OCI-LY3 (cell line): ENCODE data around the gene PRRC2A.
A peak's percentile ranks its signal among the peaks of the same experiment; 100 is the strongest.

Source experiments
- H2AFZ ChIP-seq: fragments of 200-600, 300-600 bp; shearing (Covaris generic); 2 replicates; pipeline ENCODE4 v1.6.0; 2014; ENCODE audit warnings: antibody characterized with exemption, low read depth, low read length
- H3K27ac ChIP-seq: fragments of 200-600, 300-600 bp; sonication (generic); 2 replicates; pipeline ENCODE4 v1.5.1; 2014; ENCODE audit warnings: mild to moderate bottlenecking, low read length, moderate library complexity, mixed read lengths
- H3K27me3 ChIP-seq: fragments of 200-600, 300-600 bp; sonication (generic); 2 replicates; pipeline ENCODE4 v1.6.1; 2014; ENCODE audit warnings: low read depth, low read length, mixed read lengths
- H3K36me3 ChIP-seq: fragments of 200-600, 300-600 bp; sonication (generic); replicated peaks from 2 replicates; pipeline ENCODE3; 2014; ENCODE audit warnings: low read depth, low read length, mixed read lengths
- H3K4me1 ChIP-seq: fragments of 300-600, 200-600 bp; sonication (generic); 2 replicates; pipeline ENCODE4 v1.6.1; 2014; ENCODE audit warnings: low read length, mixed read lengths
- H3K4me2 ChIP-seq: fragments of 200-600, 300-600 bp; sonication (generic); 2 replicates; pipeline ENCODE4 v1.6.1; 2014; ENCODE audit warnings: low read length, mixed read lengths
- H3K4me3 ChIP-seq: fragments of 300-600, 200-600 bp; sonication (generic); 2 replicates; pipeline ENCODE4 v1.5.1; 2014; ENCODE audit warnings: antibody characterized with exemption, mild to moderate bottlenecking, low read length, moderate library complexity
- H3K79me2 ChIP-seq: fragments of 300-600, 200-600 bp; shearing (Covaris generic); 2 replicates; pipeline ENCODE4 v1.6.1; 2014; ENCODE audit warnings: mild to moderate bottlenecking, low read length, mixed read lengths
- H3K9ac ChIP-seq: fragments of 300-600, 200-600 bp; shearing (Covaris generic); 2 replicates; pipeline ENCODE4 v1.6.0; 2014; ENCODE audit warnings: mild to moderate bottlenecking, low read length, moderate library complexity
- H3K9me3 ChIP-seq: fragments of 200-600, 300-600 bp; shearing (Covaris generic); 2 replicates; pipeline ENCODE4 v1.6.1; 2014; ENCODE audit warnings: low read length, mixed read lengths; ENCODE audit not compliant: insufficient read depth
- H4K20me1 ChIP-seq: fragments of 200-600, 300-600 bp; sonication (generic); 2 replicates; pipeline ENCODE4 v1.6.1; 2016; ENCODE audit warnings: low read length, mixed read lengths; ENCODE audit not compliant: insufficient read depth
- EZH2phosphoT487 ChIP-seq: fragments of 200-600 bp; shearing (Covaris generic); IDR thresholded peaks from 2 replicates; pipeline ENCODE4 v1.6.1; 2018; ENCODE audit warnings: antibody characterized with exemption, mixed run types, low read depth
- TF ChIP-seq, protein P1 (sequence below): fragments of 200-600, 300-600 bp; sonication (generic); IDR thresholded peaks from 2 replicates; pipeline ENCODE4 v1.5.1; 2014; ENCODE audit warnings: antibody characterized with exemption, low read length, low read depth

The PRRC2A gene

GRCh38 chr6:31617010-31617409 lies 3.5 kb upstream of the PRRC2A start:
- Histone ChIP-seq H2AFZ (no peak overlapping the region), H3K79me2 (peaks cover 15% of the 10 kb centered on the region), H3K4me3 (no peak overlapping the region), H3K4me1 (peaks cover 23% of the 10 kb centered on the region), H3K27me3 (no peaks in the 10 kb centered on the region), H4K20me1 (peaks cover 5% of the 10 kb centered on the region), H3K4me2 (no peak overlapping the region), H3K9me3 (no peaks in the 10 kb centered on the region), H3K27ac (no peak overlapping the region), H3K36me3 (peaks cover 5% of the 10 kb centered on the region), H3K9ac (no peak overlapping the region)
- TF ChIP-seq EZH2phosphoT487: no peak
- TF ChIP-seq, protein P1, sequence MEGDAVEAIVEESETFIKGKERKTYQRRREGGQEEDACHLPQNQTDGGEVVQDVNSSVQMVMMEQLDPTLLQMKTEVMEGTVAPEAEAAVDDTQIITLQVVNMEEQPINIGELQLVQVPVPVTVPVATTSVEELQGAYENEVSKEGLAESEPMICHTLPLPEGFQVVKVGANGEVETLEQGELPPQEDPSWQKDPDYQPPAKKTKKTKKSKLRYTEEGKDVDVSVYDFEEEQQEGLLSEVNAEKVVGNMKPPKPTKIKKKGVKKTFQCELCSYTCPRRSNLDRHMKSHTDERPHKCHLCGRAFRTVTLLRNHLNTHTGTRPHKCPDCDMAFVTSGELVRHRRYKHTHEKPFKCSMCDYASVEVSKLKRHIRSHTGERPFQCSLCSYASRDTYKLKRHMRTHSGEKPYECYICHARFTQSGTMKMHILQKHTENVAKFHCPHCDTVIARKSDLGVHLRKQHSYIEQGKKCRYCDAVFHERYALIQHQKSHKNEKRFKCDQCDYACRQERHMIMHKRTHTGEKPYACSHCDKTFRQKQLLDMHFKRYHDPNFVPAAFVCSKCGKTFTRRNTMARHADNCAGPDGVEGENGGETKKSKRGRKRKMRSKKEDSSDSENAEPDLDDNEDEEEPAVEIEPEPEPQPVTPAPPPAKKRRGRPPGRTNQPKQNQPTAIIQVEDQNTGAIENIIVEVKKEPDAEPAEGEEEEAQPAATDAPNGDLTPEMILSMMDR: no peak

DNA sequence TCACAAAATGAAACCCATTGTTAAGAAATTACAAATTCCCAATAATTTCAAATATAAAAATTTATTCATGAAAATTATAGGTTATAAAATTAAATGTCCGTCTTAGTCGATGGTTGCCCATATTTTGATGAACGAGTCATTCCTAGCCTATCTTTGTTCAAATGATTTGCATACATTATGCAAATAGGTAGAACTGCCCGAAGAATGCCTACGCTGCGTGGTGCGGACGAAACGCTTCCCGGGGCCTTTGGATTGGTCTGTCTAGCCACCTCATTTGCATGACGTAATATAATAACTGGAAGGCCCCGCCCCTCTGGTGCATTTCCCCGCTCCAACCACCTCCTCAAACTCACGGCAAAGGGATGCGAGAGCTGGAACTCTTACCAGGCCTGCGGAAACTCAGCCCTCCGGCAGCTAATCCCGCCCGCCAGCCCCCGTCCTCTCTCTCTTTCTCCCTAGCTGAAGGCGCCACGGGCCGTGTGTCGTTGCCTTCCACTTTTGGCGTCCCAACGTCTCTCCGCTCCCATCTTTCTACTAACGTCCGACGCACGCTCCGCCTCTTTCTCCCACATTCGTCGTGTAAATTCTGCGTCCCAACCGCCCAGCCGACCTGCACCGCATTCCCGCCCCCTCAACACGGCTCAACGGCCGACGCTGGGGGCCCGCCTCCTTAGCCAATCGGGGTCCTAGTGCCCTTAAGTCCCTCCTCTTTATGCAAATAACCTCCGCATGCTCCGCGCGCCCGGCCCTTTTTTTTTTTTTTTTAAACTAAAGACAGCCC lies 520 bp upstream of the PRRC2A start:
- Histone ChIP-seq H2AFZ (no peak overlapping the region), H4K20me1 (peaks cover 18% of the 10 kb centered on the region), H3K27me3 (no peaks in the 10 kb centered on the region), H3K4me1 (peaks cover 18% of the 10 kb centered on the region), H3K4me2 (peak overlapping the region; percentile 73), H3K27ac (peak overlapping the region; percentile 95), H3K9me3 (no peaks in the 10 kb centered on the region), H3K4me3 (peak overlapping the region; percentile 82), H3K9ac (peak overlapping the region; percentile 75), H3K79me2 (peaks cover 41% of the 10 kb centered on the region), H3K36me3 (peaks cover 29% of the 10 kb centered on the region)
- TF ChIP-seq EZH2phosphoT487: no peak
- TF ChIP-seq, protein P1: no peak

DNA sequence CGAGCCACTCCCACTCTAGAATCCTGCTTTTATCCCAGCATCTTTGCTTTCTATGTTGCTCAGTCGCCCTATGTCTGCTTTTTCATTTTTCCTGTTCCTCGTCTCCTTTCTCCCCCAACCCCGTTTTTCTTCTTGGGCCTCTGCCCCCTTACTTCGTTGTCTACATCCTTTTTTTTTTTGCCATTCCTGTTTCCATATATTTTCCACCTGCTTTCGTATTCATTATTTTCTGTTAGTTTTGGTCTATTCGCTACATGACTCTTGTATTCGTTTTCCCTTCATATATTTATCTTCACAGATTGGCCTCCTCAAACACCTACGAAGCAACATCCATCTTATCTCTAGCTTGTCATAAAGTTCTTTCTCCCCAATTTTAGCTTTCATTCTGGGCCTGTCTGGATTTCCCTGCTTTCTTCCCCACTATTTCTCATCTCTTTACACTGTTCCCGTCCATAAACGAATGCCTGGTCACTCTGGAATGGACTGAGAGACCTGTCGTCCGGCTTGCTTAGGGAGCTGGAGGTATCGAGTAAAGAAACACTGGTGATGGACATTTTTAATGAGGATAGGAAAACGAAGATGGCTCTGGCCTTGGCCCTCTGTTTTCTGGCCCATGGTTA lies 915 bp downstream of the PRRC2A start:
- Histone ChIP-seq H3K36me3 (peaks cover 42% of the 10 kb centered on the region), H4K20me1 (peaks cover 18% of the 10 kb centered on the region), H3K4me2 (peak overlapping the region; percentile 95), H2AFZ (no peak overlapping the region), H3K9ac (peak overlapping the region; percentile 99), H3K27ac (peak overlapping the region; percentile 85), H3K4me1 (peaks cover 14% of the 10 kb centered on the region), H3K9me3 (no peaks in the 10 kb centered on the region), H3K79me2 (peaks cover 46% of the 10 kb centered on the region), H3K4me3 (peak overlapping the region; percentile 98), H3K27me3 (no peaks in the 10 kb centered on the region)
- TF ChIP-seq EZH2phosphoT487: no peak
- TF ChIP-seq, protein P1: no peak

- H3K4me3 ChIP-seq: peak overlapping the region; percentile 98
- H3K27ac ChIP-seq: peak overlapping the region; percentile 85; the same call in 1 of the 2 replicates
- no peaks in the 10 kb centered on the region for H3K9me3 ChIP-seq
- H3K4me2 ChIP-seq: peak overlapping the region; percentile 95
- H3K36me3 ChIP-seq: peaks cover 48% of the 10 kb centered on the region
- peaks cover 46% of the 10 kb centered on the region for H3K79me2 ChIP-seq
- H3K27me3 ChIP-seq: no peaks in the 10 kb centered on the region
- H2AFZ ChIP-seq: no peak overlapping the region
- H3K9ac ChIP-seq: peak overlapping the region; percentile 99
- peaks cover 14% of the 10 kb centered on the region for H3K4me1 ChIP-seq
- H4K20me1 ChIP-seq: peaks cover 18% of the 10 kb centered on the region
- TF ChIP-seq, protein P1: no peak
- TF ChIP-seq EZH2phosphoT487: no peak
These were observed 1.5 kb downstream of the PRRC2A start for GRCh38 chr6:31621991-31622390.
